SH-SY5Y (cell line): ENCODE results near the gene TTLL13.

ENCODE experiments used
- GATA2 ChIP-seq: IDR thresholded peaks from 2 replicates; pipeline ENCODE4 v1.6.1; 2011; ENCODE audit warnings: mild to moderate bottlenecking, low read depth, low read length
- GATA3 ChIP-seq: IDR thresholded peaks from 2 replicates; pipeline ENCODE4 v1.6.1; 2011; ENCODE audit warnings: low read depth, mild to moderate bottlenecking, low read length, moderate library complexity

- no peak for TF ChIP-seq GATA3
- no peak for TF ChIP-seq GATA2
These were observed 10.2 kb downstream of the TTLL13 start for GRCh38 chr15:90259524-90259923.
